DMS 273 (cell line): ENCODE results near the gene PSEN1.
A peak's percentile ranks its signal among the peaks of the same experiment; 100 is the strongest.

Experiments
- DNase-seq: peaks from one replicate; lab custom pipeline; 2025; ENCODE audit not compliant: unreplicated experiment; lab: John Stamatoyannopoulos, UW

PSEN1 gene

DNA sequence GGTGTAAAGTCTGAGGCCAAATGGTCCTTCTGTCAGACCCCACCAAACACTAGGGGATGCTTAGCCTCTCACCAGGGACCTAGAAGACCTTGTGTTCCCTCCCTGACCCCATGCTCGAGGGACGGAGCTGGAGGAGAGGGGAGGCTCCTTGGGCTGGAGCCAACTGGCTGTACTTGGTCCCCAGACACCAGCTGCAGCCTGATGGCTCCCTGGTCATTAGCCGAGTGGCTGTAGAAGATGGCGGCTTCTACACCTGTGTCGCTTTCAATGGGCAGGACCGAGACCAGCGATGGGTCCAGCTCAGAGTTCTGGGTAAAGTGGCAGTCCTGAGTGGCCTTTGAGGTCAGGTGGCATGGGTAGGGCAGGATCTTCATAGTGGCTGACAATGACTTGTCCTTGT, 130.0 kb downstream of the PSEN1 start:
- DNase-seq = no peak

DNA sequence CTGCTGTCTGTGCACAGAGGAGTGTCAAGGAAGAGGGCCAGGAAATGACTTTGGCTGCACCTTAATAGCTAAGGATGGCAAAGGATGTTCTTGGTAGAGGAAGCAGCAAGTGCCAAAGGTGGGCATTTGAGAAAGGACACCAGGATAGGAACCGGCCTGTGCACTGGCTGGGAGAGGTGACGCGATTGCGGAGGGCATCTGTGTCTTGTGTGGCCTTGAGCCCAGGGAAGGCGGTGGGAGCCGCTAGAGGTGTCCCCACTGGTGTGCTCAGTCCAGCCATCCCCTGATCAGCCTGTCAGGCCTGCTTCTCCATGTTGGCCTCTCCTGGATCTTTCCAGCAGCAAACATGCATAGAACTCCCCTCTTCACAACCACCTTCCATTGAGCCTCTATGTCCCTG, 131.2 kb downstream of the PSEN1 start:
- DNase-seq = no peak

DNA sequence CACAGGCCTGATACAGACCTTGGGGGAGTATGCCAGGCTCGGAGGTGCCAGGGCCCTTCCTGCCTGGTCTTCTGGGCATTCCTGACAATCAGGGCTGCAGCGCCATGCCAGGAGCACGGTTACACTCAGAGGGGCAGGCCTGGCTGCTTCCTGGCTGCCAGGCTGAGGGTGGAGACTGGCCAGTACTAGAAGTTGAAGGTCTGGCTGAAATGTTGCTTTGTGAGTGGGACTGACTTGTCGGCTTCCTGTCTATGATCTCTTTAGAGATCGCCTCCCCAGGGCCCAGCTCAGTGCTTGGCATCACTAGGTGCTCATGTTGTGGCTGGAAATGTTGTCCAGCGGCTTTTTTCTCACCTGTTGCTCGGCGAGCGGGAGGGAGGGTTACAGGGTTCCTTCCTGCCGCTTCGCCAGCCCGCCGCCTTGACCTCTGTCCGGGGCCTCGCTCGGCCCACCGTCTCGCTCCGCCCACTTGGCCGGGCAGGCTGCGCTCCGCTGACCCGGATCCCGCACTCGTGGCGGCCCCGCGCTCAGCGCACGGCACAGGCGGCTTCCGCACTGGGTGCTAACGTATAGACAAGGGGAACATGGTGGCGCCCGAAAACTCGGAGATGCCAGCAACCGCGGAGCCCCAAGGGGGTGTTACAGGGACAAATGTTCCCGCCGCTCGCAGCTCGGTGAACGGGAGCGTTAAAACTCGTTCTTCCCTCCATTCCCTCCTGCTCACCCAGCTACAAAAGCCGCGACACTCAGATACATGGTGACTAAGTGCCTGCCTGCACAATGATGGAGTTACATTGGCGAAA, 133.6 kb downstream of the PSEN1 start:
- no peak for DNase-seq

DNA sequence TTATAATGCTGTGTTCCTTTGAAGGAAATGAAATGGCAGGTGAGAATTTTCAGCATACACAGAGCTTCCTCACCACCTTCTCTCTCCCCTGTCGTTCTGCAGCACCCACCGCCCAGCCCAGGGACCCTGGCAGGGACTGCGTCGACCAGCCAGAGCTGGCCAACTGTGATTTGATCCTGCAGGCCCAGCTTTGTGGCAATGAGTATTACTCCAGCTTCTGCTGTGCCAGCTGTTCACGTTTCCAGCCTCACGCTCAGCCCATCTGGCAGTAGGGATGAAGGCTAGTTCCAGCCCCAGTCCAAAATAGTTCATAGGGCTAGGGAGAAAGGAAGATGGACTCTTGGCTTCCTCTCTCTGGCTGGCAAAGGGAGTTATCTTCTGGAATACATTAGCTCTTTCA, 136.1 kb downstream of the PSEN1 start:
- DNase-seq = peak; percentile 92
